IMR-90 (cell line): ENCODE measurements around the gene ECM2. TPM values are rescaled to one million over a fixed set of nuclear protein-coding genes. Genes with fewer than 3 reads are reported as not detected.

Experiments
- ATAC-seq: fragments of 200-7000 bp; cut with Tn5 transposase; 2 replicates; pipeline ENCODE4 v1.9.1; 2020; ENCODE audit warnings: low read depth, mild to moderate bottlenecking, moderate library complexity
- BruUV-seq: library from RNA; stranded (reverse); fragments of 400-500 nt; replicated peaks from 2 replicates; lab custom pipeline; 2021; lab: Mats Ljungman, UMichigan
- CTCF ChIA-PET: fragments of 300-600 bp; formaldehyde crosslinking; extraction: SDS; loops from one replicate; lab custom pipeline; 2021; ENCODE audit warnings: antibody characterized with exemption; lab: Yijun Ruan, JAX
- POLR2A ChIA-PET: fragments of 300-600 bp; sonication (Branson Sonifier 250); formaldehyde crosslinking; loops from one replicate; lab custom pipeline; 2022; ENCODE audit warnings: antibody characterized with exemption; ENCODE audit not compliant: unreplicated experiment; lab: Charles Lee
- DNase-seq: peaks from one replicate; pipeline ENCODE4 v3.0.0; 2013
- H2AFZ ChIP-seq: replicated peaks from 2 replicates; pipeline ENCODE3; 2013; ENCODE audit warnings: low read length, mild to moderate bottlenecking; ENCODE audit not compliant: poor library complexity
- H2AK5ac ChIP-seq: 2 replicates; pipeline ENCODE4 v1.6.1; 2013; ENCODE audit warnings: low read depth, low read length, inconsistent platforms
- H2AK9ac ChIP-seq: replicated peaks from 2 replicates; pipeline ENCODE3; 2013; ENCODE audit warnings: mild to moderate bottlenecking, low read depth, low read length, moderate library complexity; ENCODE audit not compliant: poor library complexity
- H2BK120ac ChIP-seq: 2 replicates; pipeline ENCODE4 v1.6.1; 2013; ENCODE audit warnings: low read depth, low read length, inconsistent platforms
- H2BK15ac ChIP-seq: 3 replicates; pipeline ENCODE4 v1.6.1; 2013; ENCODE audit warnings: low read depth, low read length, inconsistent platforms
- H2BK20ac ChIP-seq: 2 replicates; pipeline ENCODE4 v1.6.1; 2013; ENCODE audit warnings: low read depth, mild to moderate bottlenecking, inconsistent platforms, low read length, moderate library complexity
- H2BK5ac ChIP-seq: 2 replicates; pipeline ENCODE4 v1.6.1; 2013; ENCODE audit warnings: mild to moderate bottlenecking, low read depth, low read length, inconsistent platforms; ENCODE audit not compliant: poor library complexity, severe bottlenecking
- H3K14ac ChIP-seq: replicated peaks from 2 replicates; pipeline ENCODE4 v1.6.1; 2013; ENCODE audit warnings: low read depth, low read length, inconsistent platforms
- H3K18ac ChIP-seq: 2 replicates; pipeline ENCODE4 v1.6.1; 2013; ENCODE audit warnings: low read depth, low read length, control low read depth
- H3K23ac ChIP-seq: 2 replicates; pipeline ENCODE4 v1.6.1; 2013; ENCODE audit warnings: low read depth, low read length, inconsistent platforms
- H3K27ac ChIP-seq: 2 replicates; pipeline ENCODE4 v1.5.1; 2013; ENCODE audit warnings: mild to moderate bottlenecking, control low read depth, low read length; ENCODE audit not compliant: insufficient read depth
- H3K27me3 ChIP-seq: 2 replicates; pipeline ENCODE4 v1.6.1; 2013; ENCODE audit warnings: low read length; ENCODE audit not compliant: control insufficient read depth, insufficient read depth
- H3K36me3 ChIP-seq: 2 replicates; pipeline ENCODE4 v1.6.1; 2013; ENCODE audit warnings: low read length, mixed read lengths; ENCODE audit not compliant: control insufficient read depth, insufficient read depth
- H3K4ac ChIP-seq: 2 replicates; pipeline ENCODE4 v1.6.1; 2013; ENCODE audit warnings: low read depth, low read length, inconsistent platforms
- H3K4me1 ChIP-seq: 2 replicates; pipeline ENCODE4 v1.6.1; 2013; ENCODE audit warnings: low read length, mixed read lengths; ENCODE audit not compliant: control insufficient read depth, insufficient read depth
- H3K4me2 ChIP-seq: 2 replicates; pipeline ENCODE4 v1.6.1; 2013; ENCODE audit warnings: low read depth, mild to moderate bottlenecking, control low read depth, low read length, moderate library complexity
- H3K4me3 ChIP-seq: 2 replicates; pipeline ENCODE4 v1.5.1; 2013; ENCODE audit warnings: low read depth, mild to moderate bottlenecking, control low read depth, low read length, moderate library complexity; ENCODE audit not compliant: insufficient read depth
- H3K56ac ChIP-seq: 2 replicates; pipeline ENCODE4 v1.6.1; 2013; ENCODE audit warnings: low read length, inconsistent platforms; ENCODE audit not compliant: insufficient read depth; ENCODE audit errors: extremely low read depth
- H3K79me1 ChIP-seq, 2 experiments: 2 replicates each; pipeline ENCODE4 v1.6.1; 2013; ENCODE audit warnings: low read length in 2 of 2, inconsistent platforms in 1 of 2, low read depth in 1 of 2
- H3K9ac ChIP-seq: 2 replicates; pipeline ENCODE4 v1.6.1; 2013; ENCODE audit warnings: low read depth, low read length, control low read depth
- H3K9me1 ChIP-seq: 2 replicates; pipeline ENCODE4 v1.6.1; 2013; ENCODE audit warnings: low read length, inconsistent platforms; ENCODE audit not compliant: insufficient read depth
- H3K9me3 ChIP-seq: 2 replicates; pipeline ENCODE4 v1.6.1; 2013; ENCODE audit warnings: low read length; ENCODE audit not compliant: control insufficient read depth, insufficient read depth
- H4K20me1 ChIP-seq: 2 replicates; pipeline ENCODE4 v1.6.1; 2013; ENCODE audit warnings: low read length, inconsistent platforms; ENCODE audit not compliant: insufficient read depth
- H4K5ac ChIP-seq: 2 replicates; pipeline ENCODE4 v1.6.1; 2013; ENCODE audit warnings: mild to moderate bottlenecking, low read depth, low read length, control low read depth
- H4K8ac ChIP-seq, 2 experiments: 2 replicates each; pipeline ENCODE4 v1.6.1; 2013; ENCODE audit warnings: low read depth in 2 of 2, low read length in 2 of 2, control low read depth in 1 of 2, inconsistent platforms in 1 of 2
- H4K91ac ChIP-seq: 2 replicates; pipeline ENCODE4 v1.6.1; 2013; ENCODE audit warnings: low read depth, low read length, inconsistent platforms; ENCODE audit not compliant: insufficient read depth
- BHLHE40 ChIP-seq: fragments of 150-350 bp; IDR thresholded peaks from 2 replicates; pipeline ENCODE4 v1.6.1; 2016; ENCODE audit warnings: mild to moderate bottlenecking, low read depth, low read length
- CHD1 ChIP-seq: IDR thresholded peaks from 2 replicates; pipeline ENCODE4 v1.6.1; 2012; ENCODE audit warnings: low read depth, low read length, improper control_type of control experiment
- FOS ChIP-seq: fragments of 150-350 bp; IDR thresholded peaks from 2 replicates; pipeline ENCODE4 v1.6.1; 2016; ENCODE audit warnings: low read depth, low read length
- MXI1 ChIP-seq: IDR thresholded peaks from 2 replicates; pipeline ENCODE4 v1.6.1; 2012; ENCODE audit warnings: low read depth, mild to moderate bottlenecking, low read length, moderate library complexity, borderline replicate concordance
- NFE2L2 ChIP-seq: fragments of 150-350 bp; IDR thresholded peaks from 2 replicates; pipeline ENCODE4 v1.6.1; 2016; ENCODE audit warnings: low read depth, mild to moderate bottlenecking, low read length
- POLR2A ChIP-seq: IDR thresholded peaks from 2 replicates; pipeline ENCODE4 v1.6.1; 2012; ENCODE audit warnings: mild to moderate bottlenecking, low read depth, low read length
- RCOR1 ChIP-seq: IDR thresholded peaks from 2 replicates; pipeline ENCODE4 v1.6.1; 2012; ENCODE audit warnings: mild to moderate bottlenecking, low read length, improper control_type of control experiment; ENCODE audit not compliant: insufficient replicate concordance
- SMC3 ChIP-seq: fragments of 150-350 bp; IDR thresholded peaks from 2 replicates; pipeline ENCODE4 v1.6.1; 2016; ENCODE audit warnings: low read depth, mild to moderate bottlenecking, antibody characterized with exemption, low read length, moderate library complexity
- WGBS, 2 experiments: methylation state at CpG; one replicate each; pipeline versions ENCODE4 v1.1.5 to v1.1.7; 2013; ENCODE audit warnings: missing lambda C conversion rate in 2 of 2; ENCODE audit not compliant: insufficient read length in 1 of 2; ENCODE audit errors: extremely low coverage in 2 of 2; 5-methylcytosine and 5-hydroxymethylcytosine counted together
- dilution Hi-C: fragments of 300-500 bp; cut with HindIII; formaldehyde crosslinking; loops from one replicate; pipeline ENCODE4 v1.14.3; 2018; ENCODE audit warnings: low sequenced_read_pairs; ENCODE audit not compliant: unreplicated experiment
- in situ Hi-C: fragments of 300-500 bp; cut with MboI; formaldehyde crosslinking; loops from 3 replicates; pipeline ENCODE4 v1.14.3; 2019; ENCODE audit warnings: low sequenced_read_pairs, inconsistent platforms, mixed read lengths
- intact Hi-C: fragments of 100-400 bp; cut with micrococcal nuclease; formaldehyde crosslinking; loops from 2 replicates; pipeline ENCODE4 v1.10.0; 2022
- polyA plus RNA-seq, 3 experiments: library from polyadenylated mRNA; depleted of rRNA; stranded (reverse); fragments of >200 nt; gene quantifications; 2 replicates each; pipeline ENCODE4 v1.2.3, GENCODE V29; 2012; ENCODE audit warnings: low replicate concordance in 1 of 3
- total RNA-seq: library from RNA; depleted of rRNA; stranded (reverse); fragments of >200 nt; gene quantifications from 2 replicates; pipeline ENCODE4 v1.2.3, GENCODE V29; 2012

ECM2 gene
- total and polyA plus RNA-seq, 2 of the 4 experiments (the other 2 are of a cell fraction), result 0.26 to 0.36 TPM

DNA sequence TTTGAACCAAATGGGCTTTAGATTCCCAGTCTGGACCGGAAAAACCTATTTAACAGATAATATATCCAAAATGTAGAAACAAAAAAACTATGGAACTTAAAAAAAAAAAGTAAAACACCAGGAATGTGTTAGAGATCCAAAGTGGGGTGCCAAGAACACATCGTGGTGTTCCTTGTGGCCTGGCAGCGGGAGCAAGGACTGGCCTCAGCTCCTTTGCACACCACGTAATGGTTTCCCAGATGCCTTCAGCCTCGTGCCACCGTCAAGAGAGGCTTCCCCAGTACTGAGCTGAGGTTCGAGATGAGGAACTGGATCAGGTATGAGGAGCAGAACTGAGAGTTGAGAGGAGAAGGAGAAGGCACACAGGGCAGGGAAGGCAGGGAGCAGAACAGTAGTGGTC lies 57.0 kb downstream of the ECM2 start:
- 90% methylated on average over 3 of the region's 7 CpGs; no CpG with 5 or more reads in 1 of the 2 experiments for WGBS, 2 experiments
- Histone ChIP-seq H4K20me1 (no peaks in the 10 kb centered on the region), H2BK20ac (0 out of 2 replicates have a peak overlapping the region, but pooled peaks have one; percentile 9), H3K9me3 (no peaks in the 10 kb centered on the region), H2AK5ac (peak overlapping the region; percentile 55; the same call in 1 of the 2 replicates), H2BK120ac (peak overlapping the region; percentile 10; the same call in 1 of the 2 replicates), H3K4me3 (no peak overlapping the region), H4K91ac (peak overlapping the region; percentile 50; the same call in 1 of the 2 replicates), H2AFZ (peak overlapping the region; percentile 68), H4K5ac (no peak overlapping the region), H3K4ac (peak overlapping the region; percentile 11), H3K79me1 (peaks cover 0 to 2% of the 10 kb centered on the region in 2 experiments; a peak in 1 of 4 replicates), H3K56ac (no peak overlapping the region), H3K36me3 (no peaks in the 10 kb centered on the region), H3K14ac (peak overlapping the region; percentile 72; the same call in 1 of the 2 replicates), H3K9me1 (peaks cover 5% of the 10 kb centered on the region), H2BK5ac (peak overlapping the region; percentile 42), H3K4me1 (peaks cover 14% of the 10 kb centered on the region), H2AK9ac (no peak overlapping the region), H2BK15ac (peak overlapping the region; percentile 34; the same call in 1 of the 3 replicates), H3K4me2 (no peak overlapping the region), H3K9ac (no peak overlapping the region), H3K27ac (no peak overlapping the region), H4K8ac (no peak overlapping the region), H3K23ac (no peak overlapping the region), H3K27me3 (no peaks in the 10 kb centered on the region), H3K18ac (no peak overlapping the region)
- dilution Hi-C loops (no loop called here), in situ Hi-C loops (no loop called here), intact Hi-C loops (no loop called here)
- ChIA-PET POLR2A (no interaction called here), CTCF (no interaction called here)
- BruUV-seq, result no TSS peak
- DNase-seq, result no peak
- no peak for ATAC-seq
- no peak for TF ChIP-seq SMC3
- TF ChIP-seq NFE2L2, result no peak
- TF ChIP-seq RCOR1, result no peak
- no peak for TF ChIP-seq FOS
- no peak for TF ChIP-seq CHD1
- TF ChIP-seq BHLHE40, result no peak
- no peak for TF ChIP-seq POLR2A
- no peak for TF ChIP-seq MXI1
